Jurkat, Clone E6-1 (cell line): ENCODE results near the gene AKAP6.

Experiments used
- DNase-seq: peaks from one replicate; pipeline ENCODE4 v3.0.0-alpha.2; 2011; ENCODE audit warnings: low read depth, low spot score
- H3K4me3 ChIP-seq: 2 replicates; pipeline ENCODE4 v1.5.1; 2011; ENCODE audit warnings: mild to moderate bottlenecking, low read length, control low read depth, moderate library complexity

AKAP6 gene

DNA sequence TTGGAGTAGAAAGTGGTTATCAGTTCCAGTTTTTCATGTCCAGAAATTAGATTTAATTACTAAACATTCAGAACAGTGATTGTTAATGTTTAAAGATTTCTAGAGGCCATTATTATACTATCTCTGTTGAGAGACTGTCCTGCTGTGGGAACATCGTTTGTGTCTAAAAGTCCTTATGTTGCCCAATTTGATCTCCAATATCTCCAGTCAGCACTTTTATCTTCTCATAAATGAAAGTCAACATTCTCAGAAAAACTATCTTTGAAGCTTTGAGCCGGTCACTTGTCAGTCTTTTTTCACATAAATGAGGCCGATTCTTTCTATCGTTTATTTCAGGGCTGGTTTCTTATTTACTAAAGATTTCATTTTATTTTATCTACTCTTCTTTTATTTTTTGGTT lies 518.8 kb downstream of the AKAP6 start:
- H3K4me3 ChIP-seq, result no peak overlapping the region
- no peak for DNase-seq

DNA sequence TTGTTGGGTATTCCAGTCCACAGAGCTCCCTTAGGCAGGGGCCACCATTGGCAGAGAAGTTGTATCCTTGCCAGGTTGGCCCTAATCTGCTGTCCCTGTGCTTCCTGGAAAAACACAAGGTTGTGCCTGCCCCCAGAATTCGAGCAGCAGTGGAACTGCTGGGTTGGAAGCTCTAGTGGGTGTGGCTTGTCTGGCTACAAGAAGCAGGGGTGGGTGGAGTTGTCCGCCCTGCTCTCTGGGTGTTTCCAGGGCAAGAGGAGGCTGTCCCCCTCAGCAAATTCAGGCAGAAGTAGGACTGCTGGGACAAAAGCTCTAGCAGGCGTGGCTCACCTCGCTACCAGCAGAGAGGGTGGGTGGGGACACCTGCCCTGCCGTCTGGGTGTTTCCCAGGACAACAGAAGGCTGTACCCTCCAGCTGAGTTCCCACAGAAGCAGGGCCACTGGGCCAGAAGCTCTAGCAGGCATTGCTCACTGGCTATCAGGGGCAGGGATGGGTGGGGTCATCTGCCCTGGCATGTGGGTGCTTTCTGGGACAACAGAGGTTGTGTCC lies 536.8 kb downstream of the AKAP6 start:
- DNase-seq, result no peak
- no peak overlapping the region for H3K4me3 ChIP-seq

GRCh38 chr14:32883188-32883587 lies 554.1 kb downstream of the AKAP6 start:
- DNase-seq, result no peak
- no peak overlapping the region for H3K4me3 ChIP-seq
